ENCODE measurements around the gene PNPLA7. TPM values are rescaled to one million over a fixed set of nuclear protein-coding genes. Genes with fewer than 3 reads are reported as not detected.

The PNPLA7 gene
- total and polyA plus RNA-seq, 12 donors: 0.83 to 22.6 (median 9.4) TPM

GRCh38 chr9:137524981-137525317 is 25.3 kb downstream of the PNPLA7 start:
- H3K27ac ChIP-seq: no peak overlapping the region
- 81 to 87% methylated on average over 5 of the region's 5 CpGs for WGBS, 2 donors
- DNase-seq (no peak), ATAC-seq (no peak)
- H3K9me3 ChIP-seq: no peaks in the 10 kb centered on the region
- TF ChIP-seq, protein P1, sequence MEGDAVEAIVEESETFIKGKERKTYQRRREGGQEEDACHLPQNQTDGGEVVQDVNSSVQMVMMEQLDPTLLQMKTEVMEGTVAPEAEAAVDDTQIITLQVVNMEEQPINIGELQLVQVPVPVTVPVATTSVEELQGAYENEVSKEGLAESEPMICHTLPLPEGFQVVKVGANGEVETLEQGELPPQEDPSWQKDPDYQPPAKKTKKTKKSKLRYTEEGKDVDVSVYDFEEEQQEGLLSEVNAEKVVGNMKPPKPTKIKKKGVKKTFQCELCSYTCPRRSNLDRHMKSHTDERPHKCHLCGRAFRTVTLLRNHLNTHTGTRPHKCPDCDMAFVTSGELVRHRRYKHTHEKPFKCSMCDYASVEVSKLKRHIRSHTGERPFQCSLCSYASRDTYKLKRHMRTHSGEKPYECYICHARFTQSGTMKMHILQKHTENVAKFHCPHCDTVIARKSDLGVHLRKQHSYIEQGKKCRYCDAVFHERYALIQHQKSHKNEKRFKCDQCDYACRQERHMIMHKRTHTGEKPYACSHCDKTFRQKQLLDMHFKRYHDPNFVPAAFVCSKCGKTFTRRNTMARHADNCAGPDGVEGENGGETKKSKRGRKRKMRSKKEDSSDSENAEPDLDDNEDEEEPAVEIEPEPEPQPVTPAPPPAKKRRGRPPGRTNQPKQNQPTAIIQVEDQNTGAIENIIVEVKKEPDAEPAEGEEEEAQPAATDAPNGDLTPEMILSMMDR (IDR thresholded peaks at IDR 0.05): no peak
- intact Hi-C loops (cut with DNase I): loop anchor here in 8 of 10 donors (5.0 to 10.0 kb wide), 5 partner anchors 88 to 233 kb away; partner anchors contain the start of genes EXD3 (in 2 of the 8) and NOXA1 (in 2 of the 8)
- peaks cover 0 to 4% (median 0%) of the 10 kb centered on the region in 9 donors for H3K4me1 ChIP-seq
- H3K36me3 ChIP-seq: peaks cover 0 to 14% (median 0%) of the 10 kb centered on the region in 9 donors
- H3K4me3 ChIP-seq: no peak overlapping the region
- no peaks in the 10 kb centered on the region for H3K27me3 ChIP-seq

GRCh38 chr9:137524161-137524980 is 25.8 kb downstream of the PNPLA7 start:
- Histone ChIP-seq H3K4me3 (no peak overlapping the region), H3K27me3 (no peaks in the 10 kb centered on the region), H3K9me3 (no peaks in the 10 kb centered on the region), H3K27ac (no peak overlapping the region), H3K36me3 (peaks cover 0 to 14% (median 0%) of the 10 kb centered on the region in 9 donors), H3K4me1 (peaks cover 0 to 4% (median 0%) of the 10 kb centered on the region in 9 donors)
- TF ChIP-seq, protein P1 (IDR thresholded peaks at IDR 0.05): no peak
- intact Hi-C loops (cut with DNase I): loop anchor here in 7 of 10 donors (5.0 to 10.0 kb wide), 5 partner anchors 87 to 232 kb away; partner anchors contain the start of genes EXD3 (in 2 of the 7) and NOXA1 (in 2 of the 7)
- ATAC-seq (no peak), DNase-seq (no peak)
- 95% methylated on average over 33 of the region's 33 CpGs for WGBS, 2 donors

DNA sequence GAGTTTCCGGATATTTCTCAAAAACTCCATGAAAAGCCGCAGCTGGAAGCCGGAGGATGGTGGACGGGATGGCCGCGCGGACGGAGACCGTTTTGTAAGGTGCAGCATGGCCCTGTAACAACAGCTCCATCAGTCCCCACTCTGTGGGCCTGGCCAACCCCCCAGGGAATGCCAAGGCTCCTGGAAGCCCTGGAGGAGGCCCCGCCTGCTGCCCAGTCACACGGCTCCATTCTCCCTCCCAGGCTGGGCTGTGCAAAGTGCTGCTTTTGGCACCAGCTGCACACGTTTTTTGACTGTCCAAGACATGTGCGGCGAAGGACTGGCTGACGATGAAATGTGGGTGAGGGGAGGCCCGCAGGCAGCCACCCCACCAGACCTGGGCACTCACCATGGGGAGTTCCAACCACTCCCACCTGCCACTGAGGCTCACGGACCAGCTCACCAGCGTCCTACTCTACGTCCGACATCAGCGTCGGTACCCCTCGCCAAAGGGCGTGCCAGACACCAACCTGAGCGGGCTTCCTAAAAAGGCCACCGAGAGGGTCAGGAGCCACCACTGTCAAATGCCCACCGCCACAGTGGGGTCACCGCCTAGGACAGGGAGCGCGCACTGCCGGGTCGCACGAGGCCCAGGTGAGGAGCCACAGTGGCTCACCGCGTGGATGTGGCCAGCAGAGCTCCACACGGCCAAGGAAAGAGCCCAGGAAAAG is 27.3 kb downstream of the PNPLA7 start:
- peaks cover 0 to 14% (median 0%) of the 10 kb centered on the region in 9 donors for H3K36me3 ChIP-seq
- ATAC-seq (no peak), DNase-seq (no peak)
- H3K27me3 ChIP-seq: no peaks in the 10 kb centered on the region
- no peak overlapping the region for H3K4me3 ChIP-seq
- 95% methylated on average over 36 of the region's 36 CpGs for WGBS, 2 donors
- H3K27ac ChIP-seq: no peak overlapping the region
- peaks cover 0 to 4% (median 0%) of the 10 kb centered on the region in 9 donors for H3K4me1 ChIP-seq
- TF ChIP-seq, protein P1 (IDR thresholded peaks at IDR 0.05): no peak
- intact Hi-C loops (cut with DNase I): loop anchor here in 7 of 10 donors (5.0 to 10.0 kb wide), 5 partner anchors 86 to 231 kb away; partner anchors contain the start of genes EXD3 (in 2 of the 7) and NOXA1 (in 2 of the 7)
- no peaks in the 10 kb centered on the region for H3K9me3 ChIP-seq

GRCh38 chr9:137521405-137521985 is 28.7 kb downstream of the PNPLA7 start:
- H3K27ac ChIP-seq: no peak overlapping the region
- WGBS, 2 donors: 91 to 93% methylated on average over 18 of the region's 18 CpGs
- intact Hi-C loops (cut with DNase I): loop anchor here in 7 of 10 donors (5.0 to 10.0 kb wide), 5 partner anchors 84 to 229 kb away; partner anchors contain the start of genes EXD3 (in 2 of the 7) and NOXA1 (in 2 of the 7)
- peaks cover 0 to 14% (median 0%) of the 10 kb centered on the region in 9 donors for H3K36me3 ChIP-seq
- no peaks in the 10 kb centered on the region for H3K27me3 ChIP-seq
- TF ChIP-seq, protein P1 (IDR thresholded peaks at IDR 0.05): no peak
- H3K9me3 ChIP-seq: no peaks in the 10 kb centered on the region
- ATAC-seq (no peak), DNase-seq (no peak)
- no peak overlapping the region for H3K4me3 ChIP-seq
- H3K4me1 ChIP-seq: peaks cover 0 to 4% (median 0%) of the 10 kb centered on the region in 9 donors

All from heart right ventricle (tissue), 16 donors.